Adrenal gland (tissue), 12 donors: ENCODE data around the gene PELI2. TPM values are rescaled to one million over a fixed set of nuclear protein-coding genes. Genes with fewer than 3 reads are reported as not detected.

Experiments
- DNase-seq, 7 donors: peaks; one replicate each; pipeline ENCODE4 v3.0.0-alpha.2; 2019 to 2020
- H3K27ac ChIP-seq, 5 donors: fragments of 200-600 bp; sonication (generic) in 4 of 5; 1 replicate in 3 of 5; 2 replicates in 2 of 5; pipeline versions ENCODE4 v1.5.1 to v1.8.0; 2016 to 2020; ENCODE audit warnings: mild to moderate bottlenecking in 1 of 5
- H3K27me3 ChIP-seq: fragments of 200-600 bp; 2 replicates; pipeline ENCODE4 v1.8.0; 2021
- H3K36me3 ChIP-seq, 2 donors: fragments of 200-600 bp; replicated peaks in 1 of 2; 1 replicate in 1 of 2; 2 replicates in 1 of 2; pipeline versions ENCODE4 v1.5.1 to v1.8.0; 2018 to 2022
- H3K4me1 ChIP-seq, 2 donors: fragments of 200-600 bp; replicated peaks in 1 of 2; 1 replicate in 1 of 2; 2 replicates in 1 of 2; pipeline versions ENCODE4 v1.5.1 to v1.8.0; 2018 to 2021
- H3K4me3 ChIP-seq, 4 donors: fragments of 200-600 bp; sonication (generic) in 3 of 4; one replicate each; pipeline ENCODE4 v1.5.1; 2016 to 2018
- H3K9me3 ChIP-seq, 3 donors: fragments of 200-600 bp; sonication (generic) in 1 of 3; replicated peaks in 1 of 3; 1 replicate in 2 of 3; 2 replicates in 1 of 3; pipeline versions ENCODE4 v1.5.1 to v1.8.0; 2016 to 2021
- POLR2A ChIP-seq, 2 donors: fragments of 450-650 bp; IDR thresholded peaks; one replicate each; pipeline ENCODE4 v1.6.1; 2017; ENCODE audit warnings: antibody characterized with exemption in 2 of 2, mild to moderate bottlenecking in 2 of 2, moderate library complexity in 1 of 2
- WGBS, 4 donors: extraction: QIAGEN DNeasy Blood & Tissue Kit in 2 of 4; methylation state at CpG; one replicate each; pipeline versions ENCODE4 v1.1.5 to v1.1.7; 2013 to 2017; 5-methylcytosine and 5-hydroxymethylcytosine counted together
- intact Hi-C, 2 donors: fragments of 100-400 bp; cut with DNase I; formaldehyde crosslinking; loops; one replicate each; pipeline versions ENCODE4 v1.14.1 to v1.15.0; 2022 to 2023
- polyA plus RNA-seq, 3 donors: library from polyadenylated mRNA; stranded (reverse); fragments of 200-250 nt in 2 of 3; fragments of 350-450 nt in 1 of 3; fragmentation: Illumina TruSeq in 1 of 3; extraction: RNeasy Lipid Tissue Mini Kit (QIAGEN cat#74804) in 1 of 3; gene quantifications; one replicate each; pipeline ENCODE4 v1.2.3, GENCODE V29; 2013 to 2014
- total RNA-seq, 9 donors: library from RNA; depleted of rRNA in 4 of 9; stranded (reverse); fragments of >200 nt in 4 of 9; fragments of 120-200 nt in 1 of 9; fragmentation: NEBNext Ultra II Directional in 1 of 9; extraction: Animal tissue kit (Norgen Biotek cat#: 25700) in 1 of 9; gene quantifications; one replicate each; pipeline versions ENCODE4 v1.1.0 to v1.2.4, GENCODE V29; 2013 to 2023
- TF ChIP-seq, protein P1 (sequence below), 6 experiments: fragments of 450-650 bp in 4 of 6; fragments of 200-600 bp in 2 of 6; sonication (generic) in 1 of 6; IDR thresholded peaks; 1 replicate in 5 of 6; 2 replicates in 1 of 6; pipeline versions ENCODE4 v1.5.1 to v1.8.0; 2016 to 2021; ENCODE audit warnings: antibody characterized with exemption in 6 of 6, mild to moderate bottlenecking in 2 of 6, moderate library complexity in 1 of 6
- donor health status: healthy with polysubstance abuse.
- donor health status: Bipolar disorder and iron deficiency.
- donor health status: DM: yes; HTN: yes; CAD: no.
- donor health status: DM: no; HTN: no; CAD: no.
- donor health status: DM: no; HTN: no; CAD: no.
- donor health status: DM: yes; HTN: yes; CAD: no.

The PELI2 gene
- total and polyA plus RNA-seq, 12 donors, result 1.4 to 14.1 (median 5.9) TPM

DNA sequence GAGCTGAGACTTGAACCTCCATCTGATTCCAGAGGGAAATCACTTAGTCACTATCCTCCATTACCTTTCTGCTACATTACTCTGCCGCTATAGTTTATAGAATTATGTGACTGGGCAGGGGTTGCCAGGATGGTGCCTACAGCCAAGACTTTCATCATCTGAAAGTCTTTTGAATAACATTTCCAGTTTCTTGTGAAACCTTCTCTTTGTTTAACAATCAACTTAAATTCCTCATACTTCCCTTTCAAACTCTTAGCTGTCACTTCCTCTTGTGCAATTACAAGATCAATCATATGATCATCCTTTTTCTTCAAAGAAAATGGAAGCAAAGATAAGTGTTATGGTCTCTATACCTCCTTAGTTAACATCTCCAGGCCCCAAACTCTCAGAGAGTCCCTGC lies 25.4 kb upstream of the PELI2 start:
- 63 to 95% (median 74%) methylated on average over 1 of the region's 1 CpG for WGBS, 4 donors
- Histone ChIP-seq H3K36me3 (no peaks in the 10 kb centered on the region), H3K27ac (no peak overlapping the region), H3K27me3 (peaks cover 4% of the 10 kb centered on the region), H3K4me3 (no peak overlapping the region), H3K4me1 (no peaks in the 10 kb centered on the region), H3K9me3 (no peaks in the 10 kb centered on the region)
- TF ChIP-seq, protein P1, sequence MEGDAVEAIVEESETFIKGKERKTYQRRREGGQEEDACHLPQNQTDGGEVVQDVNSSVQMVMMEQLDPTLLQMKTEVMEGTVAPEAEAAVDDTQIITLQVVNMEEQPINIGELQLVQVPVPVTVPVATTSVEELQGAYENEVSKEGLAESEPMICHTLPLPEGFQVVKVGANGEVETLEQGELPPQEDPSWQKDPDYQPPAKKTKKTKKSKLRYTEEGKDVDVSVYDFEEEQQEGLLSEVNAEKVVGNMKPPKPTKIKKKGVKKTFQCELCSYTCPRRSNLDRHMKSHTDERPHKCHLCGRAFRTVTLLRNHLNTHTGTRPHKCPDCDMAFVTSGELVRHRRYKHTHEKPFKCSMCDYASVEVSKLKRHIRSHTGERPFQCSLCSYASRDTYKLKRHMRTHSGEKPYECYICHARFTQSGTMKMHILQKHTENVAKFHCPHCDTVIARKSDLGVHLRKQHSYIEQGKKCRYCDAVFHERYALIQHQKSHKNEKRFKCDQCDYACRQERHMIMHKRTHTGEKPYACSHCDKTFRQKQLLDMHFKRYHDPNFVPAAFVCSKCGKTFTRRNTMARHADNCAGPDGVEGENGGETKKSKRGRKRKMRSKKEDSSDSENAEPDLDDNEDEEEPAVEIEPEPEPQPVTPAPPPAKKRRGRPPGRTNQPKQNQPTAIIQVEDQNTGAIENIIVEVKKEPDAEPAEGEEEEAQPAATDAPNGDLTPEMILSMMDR (IDR thresholded peaks at IDR 0.05), result no peak
- TF ChIP-seq POLR2A (IDR thresholded peaks at IDR 0.05), result no peak
- intact Hi-C loops, result no loop called here
- no peak for DNase-seq

DNA sequence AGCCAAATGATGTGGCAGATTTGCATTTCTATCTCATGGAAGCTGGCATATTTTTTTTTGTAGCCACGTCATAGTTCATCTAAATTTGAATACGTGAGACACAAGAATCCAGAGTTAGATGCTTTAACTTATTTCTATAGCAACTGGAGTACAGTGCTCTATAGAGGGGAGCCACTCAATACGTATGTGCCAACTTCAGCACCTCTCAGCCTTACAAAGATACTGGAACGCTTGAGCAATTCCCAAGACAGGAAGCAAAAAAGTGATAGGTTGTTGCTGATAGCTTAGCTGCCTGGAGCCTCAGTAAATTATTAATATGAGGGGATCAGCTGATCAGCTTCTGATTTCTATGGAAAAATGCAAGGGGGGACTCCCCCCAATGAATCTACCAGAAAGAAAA lies 24.1 kb upstream of the PELI2 start:
- intact Hi-C loops, result no loop called here

DNA sequence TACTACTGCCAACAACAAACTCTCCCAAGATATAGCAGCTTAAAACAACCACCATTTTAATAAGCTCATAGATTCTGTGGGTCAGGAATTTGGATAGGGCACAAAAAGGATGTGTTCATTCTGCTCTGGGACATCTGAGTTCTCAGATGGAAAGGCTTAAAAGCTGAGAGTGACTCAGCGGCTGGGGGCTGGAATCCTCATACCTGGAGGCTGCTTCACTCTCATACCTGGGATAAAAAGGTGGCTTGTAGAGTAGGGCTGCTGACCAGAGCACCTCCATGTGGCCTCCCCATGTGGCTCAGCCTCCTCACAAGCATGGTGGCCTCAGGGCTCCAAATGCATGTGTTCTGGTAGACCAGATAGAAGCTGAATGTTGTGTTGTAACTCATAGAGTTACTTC lies 20.2 kb upstream of the PELI2 start:
- Histone ChIP-seq H3K4me1 (no peaks in the 10 kb centered on the region), H3K36me3 (no peaks in the 10 kb centered on the region), H3K27ac (no peak overlapping the region), H3K9me3 (no peaks in the 10 kb centered on the region), H3K27me3 (peaks cover 4% of the 10 kb centered on the region), H3K4me3 (no peak overlapping the region)
- TF ChIP-seq, protein P1 (IDR thresholded peaks at IDR 0.05), result no peak
- DNase-seq, result no peak
- intact Hi-C loops, result no loop called here
- WGBS, 4 donors, result 86 to 100% (median 90%) methylated on average over 1 of the region's 1 CpG

More for the DNA sequence above, 24.1 kb upstream of the PELI2 start:
- TF ChIP-seq POLR2A (IDR thresholded peaks at IDR 0.05), result no peak
- TF ChIP-seq, protein P1 (IDR thresholded peaks at IDR 0.05), result no peak
- no peaks in the 10 kb centered on the region for H3K36me3 ChIP-seq
- H3K27ac ChIP-seq, result no peak overlapping the region
- no peak for DNase-seq
- H3K9me3 ChIP-seq, result no peaks in the 10 kb centered on the region
- no peak overlapping the region for H3K4me3 ChIP-seq
- peaks cover 4% of the 10 kb centered on the region for H3K27me3 ChIP-seq
- WGBS, 4 donors, result 51 to 54% (median 53%) methylated on average over 4 of the region's 4 CpGs
- no peaks in the 10 kb centered on the region for H3K4me1 ChIP-seq

DNA sequence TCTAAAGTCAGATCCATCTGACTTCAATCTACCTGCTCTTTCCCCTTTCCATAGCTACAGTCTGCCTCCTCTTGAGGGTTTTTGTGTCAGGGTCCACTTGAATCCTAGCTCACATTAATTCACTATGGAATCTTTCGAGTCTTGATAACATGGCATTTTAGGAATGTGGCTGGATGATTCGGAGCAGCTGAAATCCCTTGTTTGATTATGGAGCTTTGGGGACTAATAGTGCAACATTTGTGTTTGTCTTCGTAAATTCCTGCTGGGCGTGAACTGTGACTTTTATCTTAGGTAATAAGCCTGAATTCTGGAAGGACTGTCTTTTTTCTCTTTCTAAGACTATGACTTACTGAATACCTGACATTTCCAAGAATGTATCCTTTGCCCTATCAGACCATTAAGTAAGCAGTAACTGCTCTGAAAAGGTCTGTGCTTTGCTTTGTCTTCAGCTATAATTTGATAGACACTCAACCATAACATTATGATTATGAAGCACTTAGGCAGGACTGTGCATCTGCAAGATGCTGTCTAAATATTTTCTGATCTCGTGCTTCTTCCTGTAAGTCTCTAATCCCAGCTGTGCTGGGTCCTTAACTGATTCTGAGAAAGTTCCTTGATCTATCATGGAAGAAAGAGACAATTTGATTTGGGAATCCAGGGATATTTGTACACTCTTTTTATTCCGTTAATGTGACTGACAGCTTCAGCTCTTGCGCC lies 19.0 kb upstream of the PELI2 start:
- Histone ChIP-seq H3K9me3 (no peaks in the 10 kb centered on the region), H3K36me3 (no peaks in the 10 kb centered on the region), H3K27ac (no peak overlapping the region), H3K4me1 (no peaks in the 10 kb centered on the region), H3K27me3 (peaks cover 4% of the 10 kb centered on the region), H3K4me3 (no peak overlapping the region)
- no peak for TF ChIP-seq POLR2A (IDR thresholded peaks at IDR 0.05)
- TF ChIP-seq, protein P1 (IDR thresholded peaks at IDR 0.05), result no peak
- no peak for DNase-seq
- WGBS, 4 donors, result 56 to 67% (median 61%) methylated on average over 7 of the region's 7 CpGs
- intact Hi-C loops, result no loop called here
